ENCODE data around the gene SLMAP.

DNA sequence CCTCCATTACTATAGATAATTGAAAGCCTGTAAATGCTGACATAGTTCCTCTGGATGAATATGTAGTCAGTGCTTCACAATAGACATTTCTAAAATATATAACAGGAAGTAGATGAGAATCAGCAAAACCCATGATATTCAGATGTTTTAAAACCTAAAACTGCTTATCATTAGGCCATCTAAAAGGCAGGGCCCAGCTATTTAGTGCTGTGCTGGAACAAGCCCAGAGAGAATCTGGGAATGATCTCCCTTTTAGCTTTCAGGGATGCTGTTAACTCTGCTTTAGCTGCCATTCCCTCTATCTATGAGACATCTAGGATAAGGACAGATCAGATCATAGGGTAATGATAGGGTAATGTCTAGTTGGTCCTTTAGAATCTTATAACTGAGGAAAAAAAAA lies 106.8 kb downstream of the SLMAP start:
- TF ChIP-seq, protein P1, sequence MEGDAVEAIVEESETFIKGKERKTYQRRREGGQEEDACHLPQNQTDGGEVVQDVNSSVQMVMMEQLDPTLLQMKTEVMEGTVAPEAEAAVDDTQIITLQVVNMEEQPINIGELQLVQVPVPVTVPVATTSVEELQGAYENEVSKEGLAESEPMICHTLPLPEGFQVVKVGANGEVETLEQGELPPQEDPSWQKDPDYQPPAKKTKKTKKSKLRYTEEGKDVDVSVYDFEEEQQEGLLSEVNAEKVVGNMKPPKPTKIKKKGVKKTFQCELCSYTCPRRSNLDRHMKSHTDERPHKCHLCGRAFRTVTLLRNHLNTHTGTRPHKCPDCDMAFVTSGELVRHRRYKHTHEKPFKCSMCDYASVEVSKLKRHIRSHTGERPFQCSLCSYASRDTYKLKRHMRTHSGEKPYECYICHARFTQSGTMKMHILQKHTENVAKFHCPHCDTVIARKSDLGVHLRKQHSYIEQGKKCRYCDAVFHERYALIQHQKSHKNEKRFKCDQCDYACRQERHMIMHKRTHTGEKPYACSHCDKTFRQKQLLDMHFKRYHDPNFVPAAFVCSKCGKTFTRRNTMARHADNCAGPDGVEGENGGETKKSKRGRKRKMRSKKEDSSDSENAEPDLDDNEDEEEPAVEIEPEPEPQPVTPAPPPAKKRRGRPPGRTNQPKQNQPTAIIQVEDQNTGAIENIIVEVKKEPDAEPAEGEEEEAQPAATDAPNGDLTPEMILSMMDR (IDR thresholded peaks at IDR 0.05; ENCODE audit: insufficient read depth, low read depth, low read length), result no peak
- TF ChIP-seq EZH2 (IDR thresholded peaks at IDR 0.05; ENCODE audit: insufficient read depth, low read length), result no peak
